ENCODE measurements around the gene ZNF8. TPM values are rescaled to one million over a fixed set of nuclear protein-coding genes. Genes with fewer than 3 reads are reported as not detected.

ZNF8 gene
- total RNA-seq, 2 donors from 2014 or later: 3.5 to 4.1 TPM

- intact Hi-C loops (cut with DNase I, micrococcal nuclease): no loop called here
- DNase-seq: no peak
- ATAC-seq: no peak
These were observed 73.4 kb downstream of the ZNF8 start for GRCh38 chr19:58351990-58352755.

Small RNAs within 50 kb of the gene (microRNA-seq; reads per million reads assigned to microRNA genes)
- gene MIR6806: 0 reads per million in 2 donors

Other genes starting within 250 kb of the ZNF8 start
- not detected for gene ZSCAN1, start 244.9 kb upstream of the ZNF8 start, total RNA-seq
- gene ZNF135, start 219.7 kb upstream of the ZNF8 start, total RNA-seq: 1 to 10 TPM; 1.1 to 1.2 TPM
- gene ZSCAN18, start 180.7 kb upstream of the ZNF8 start, total RNA-seq: 10 to 100 TPM; 19.8 to 22.6 TPM
- 1 to 10 TPM; 3.1 to 3.9 TPM for gene ZNF329, start 128.2 kb upstream of the ZNF8 start, total RNA-seq
- gene ZNF274, start 95.9 kb upstream of the ZNF8 start, total RNA-seq: 10 to 100 TPM; 14.4 to 17.4 TPM
- gene ZNF544, start 50.0 kb upstream of the ZNF8 start, total RNA-seq: 10 to 100 TPM; 17.6 to 29.9 TPM
- gene ERVK3-1, start 26.4 kb downstream of the ZNF8 start, total RNA-seq: 10 to 100 TPM; 24.3 to 26.9 TPM
- gene ZSCAN22, start 48.0 kb downstream of the ZNF8 start, total RNA-seq: 1 to 10 TPM; 2.6 to 2.8 TPM
- gene A1BG, start 74.5 kb downstream of the ZNF8 start, total RNA-seq: 1 to 10 TPM; 2.1 to 2.5 TPM
- gene ZNF497, start 83.8 kb downstream of the ZNF8 start, total RNA-seq: 1 to 10 TPM in 1 of 2 donors, under 1 TPM in 1; 0.73 to 1.6 TPM
- gene ZNF837, start 102.1 kb downstream of the ZNF8 start, total RNA-seq: 1 to 10 TPM; 2.4 to 2.5 TPM
- 100 to 1,000 TPM; 600 to 683 TPM for gene RPS5, start 108.3 kb downstream of the ZNF8 start, total RNA-seq
- not detected for gene RNF225, start 116.7 kb downstream of the ZNF8 start, total RNA-seq
- gene ZNF584, start 129.7 kb downstream of the ZNF8 start, total RNA-seq: 1 to 10 TPM; 7.8 to 7.9 TPM
- 1 to 10 TPM; 3.0 to 4.6 TPM for gene ZNF132, start 161.2 kb downstream of the ZNF8 start, total RNA-seq
- 1 to 10 TPM; 4.7 to 5.1 TPM for gene ZNF324B, start 172.7 kb downstream of the ZNF8 start, total RNA-seq
- 10 to 100 TPM; 11.6 to 14.0 TPM for gene ZNF324, start 188.1 kb downstream of the ZNF8 start, total RNA-seq
- 10 to 100 TPM in 1 of 2 donors, 1 to 10 TPM in 1; 10.0 to 11.2 TPM for gene ZNF446, start 197.4 kb downstream of the ZNF8 start, total RNA-seq
- 1 to 10 TPM; 2.8 to 4.6 TPM for gene SLC27A5, start 233.0 kb downstream of the ZNF8 start, total RNA-seq
- 10 to 100 TPM; 13.7 to 14.3 TPM for gene ZBTB45, start 240.9 kb downstream of the ZNF8 start, total RNA-seq